HCT116 (cell line): Measurements from ENCODE around the gene ERRFI1. TPM values are rescaled to one million over a fixed set of nuclear protein-coding genes. Genes with fewer than 3 reads are reported as not detected.

Experiments
- ATAC-seq: fragments of 200-7000 bp; cut with Tn5 transposase; 2 replicates; pipeline ENCODE4 v1.9.1; 2020; ENCODE audit warnings: mild to moderate bottlenecking, moderate library complexity
- BruUV-seq: library from RNA; stranded (reverse); fragments of 400-500 nt; replicated peaks from 2 replicates; lab custom pipeline; 2021; lab: Mats Ljungman, UMichigan
- CTCF ChIA-PET: fragments of 300-600 bp; sonication (Branson Sonifier 250); formaldehyde crosslinking; loops from one replicate; lab custom pipeline; 2021; ENCODE audit warnings: antibody characterized with exemption; lab: Charles Lee
- POLR2A ChIA-PET: fragments of 300-600, 350-600 bp; sonication (Branson Sonifier 250); formaldehyde crosslinking; loops from one replicate; lab custom pipeline; 2021; ENCODE audit warnings: antibody characterized with exemption; lab: Charles Lee
- RAD21 ChIA-PET, 2 experiments: fragments of 300-600 bp; sonication (Branson Sonifier 250); formaldehyde crosslinking; loops; one replicate each; lab custom pipeline; 2023; ENCODE audit warnings: low total read pairs in 2 of 2; ENCODE audit not compliant: uncharacterized antibody in 2 of 2, unreplicated experiment in 2 of 2, low non-redundant PET in 1 of 2; lab: Charles Lee
- DNase-seq: peaks from one replicate; pipeline ENCODE4 v3.0.0-alpha.2; 2010; ENCODE audit warnings: low read depth, low spot score
- H2AFZ ChIP-seq: fragments of 200-600 bp; shearing (Covaris generic), sonication (generic); 2 replicates; pipeline ENCODE4 v1.6.1; 2017; ENCODE audit warnings: low read depth, mixed run types, mixed read lengths, antibody characterized with exemption, low read length; ENCODE audit not compliant: poor library complexity, severe bottlenecking
- H3K27ac ChIP-seq: 2 replicates; pipeline ENCODE4 v1.5.1; 2012; ENCODE audit warnings: low read depth, low read length
- H3K27me3 ChIP-seq: fragments of 200-600 bp; sonication (generic); 2 replicates; pipeline ENCODE4 v1.6.1; 2016; ENCODE audit warnings: mixed run types, low read length, mixed read lengths; ENCODE audit not compliant: insufficient read depth
- H3K36me3 ChIP-seq, 2 experiments: fragments of 200-500 bp in 1 of 2; fragments of 200-600 bp in 1 of 2; sonication (Bioruptor generic) in 1 of 2; sonication (generic) in 1 of 2; 2 replicates each; pipeline versions ENCODE4 v1.5.1 to v1.6.1; 2014 to 2016; ENCODE audit warnings: low read length in 2 of 2, inconsistent platforms in 1 of 2, mixed read lengths in 1 of 2, mixed run types in 1 of 2; ENCODE audit not compliant: insufficient read depth in 2 of 2, control insufficient read depth in 1 of 2
- H3K4me1 ChIP-seq, 2 experiments: fragments of 200-600 bp in 1 of 2; sonication (generic) in 1 of 2; 2 replicates each; pipeline versions ENCODE4 v1.5.1 to v1.6.1; 2012 to 2017; ENCODE audit warnings: low read length in 2 of 2, inconsistent platforms in 1 of 2, mild to moderate bottlenecking in 1 of 2, mixed read lengths in 1 of 2, mixed run types in 1 of 2, moderate library complexity in 1 of 2; ENCODE audit not compliant: insufficient read depth in 2 of 2, control insufficient read depth in 1 of 2
- H3K4me2 ChIP-seq: fragments of 200-600 bp; sonication (generic); 2 replicates; pipeline ENCODE4 v1.6.1; 2017; ENCODE audit warnings: mixed run types, low read length, mixed read lengths
- H3K4me3 ChIP-seq, 2 experiments: fragments of 200-600 bp in 1 of 2; sonication (generic) in 1 of 2; replicated peaks in 1 of 2; 2 replicates each; pipeline ENCODE4 v1.5.1; 2011 to 2016; ENCODE audit warnings: low read length in 2 of 2, control low read depth in 1 of 2, low read depth in 1 of 2, mild to moderate bottlenecking in 1 of 2, mixed read lengths in 1 of 2, mixed run types in 1 of 2
- H3K79me2 ChIP-seq: fragments of 200-600 bp; sonication (generic); 2 replicates; pipeline ENCODE4 v1.6.1; 2017; ENCODE audit warnings: mild to moderate bottlenecking, mixed run types, low read length, moderate library complexity, mixed read lengths; ENCODE audit not compliant: insufficient read depth
- H3K9ac ChIP-seq: fragments of 200-600 bp; sonication (generic); 2 replicates; pipeline ENCODE4 v1.6.1; 2016; ENCODE audit warnings: low read length, mixed read lengths
- H3K9me2 ChIP-seq: fragments of 200-600 bp; sonication (generic), shearing (Covaris generic); 2 replicates; pipeline ENCODE4 v1.6.1; 2017; ENCODE audit warnings: mixed run types, mild to moderate bottlenecking, moderate library complexity; ENCODE audit not compliant: insufficient read depth
- H3K9me3 ChIP-seq, 2 experiments: fragments of 200-500 bp in 1 of 2; fragments of 200-600 bp in 1 of 2; sonication (Bioruptor generic) in 1 of 2; sonication (generic) in 1 of 2; 2 replicates each; pipeline ENCODE4 v1.6.1; 2014 to 2017; ENCODE audit warnings: low read length in 2 of 2, mixed read lengths in 2 of 2, inconsistent platforms in 1 of 2, low read depth in 1 of 2, mild to moderate bottlenecking in 1 of 2, mixed run types in 1 of 2, moderate library complexity in 1 of 2; ENCODE audit not compliant: control insufficient read depth in 1 of 2, insufficient read depth in 1 of 2
- H4K20me1 ChIP-seq: fragments of 200-600 bp; sonication (generic), shearing (Covaris generic); 2 replicates; pipeline ENCODE4 v1.6.1; 2017; ENCODE audit warnings: mixed run types, mild to moderate bottlenecking, moderate library complexity; ENCODE audit not compliant: insufficient read depth
- CBX3 ChIP-seq: IDR thresholded peaks from 2 replicates; pipeline ENCODE4 v1.6.1; 2012; ENCODE audit warnings: low read depth
- SIN3A ChIP-seq: IDR thresholded peaks from 2 replicates; pipeline ENCODE4 v1.6.1; 2012; ENCODE audit warnings: low read depth
- SP1 ChIP-seq: IDR thresholded peaks from 2 replicates; pipeline ENCODE4 v1.6.1; 2012; ENCODE audit warnings: low read depth
- YY1 ChIP-seq: IDR thresholded peaks from 2 replicates; pipeline ENCODE4 v1.6.1; 2011; ENCODE audit warnings: low read length, low read depth, moderate library complexity, mild to moderate bottlenecking; ENCODE audit not compliant: insufficient replicate concordance; ENCODE audit errors: extremely low read depth
- ZNF274 ChIP-seq: fragments of 200-500 bp; sonication (Bioruptor generic); IDR thresholded peaks from 2 replicates; pipeline ENCODE4 v1.6.1; 2014; ENCODE audit warnings: mild to moderate bottlenecking, low read depth, low read length, inconsistent platforms
- intact Hi-C: fragments of 100-400 bp; cut with micrococcal nuclease; formaldehyde crosslinking; loops from 2 replicates; pipeline ENCODE4 v1.10.0; 2022
- total RNA-seq: library from RNA; stranded (reverse); gene quantifications from one replicate; pipeline ENCODE4 v1.2.1, GENCODE V29; 2021; ENCODE audit not compliant: unreplicated experiment
- TF ChIP-seq, protein P1 (sequence below): IDR thresholded peaks from 2 replicates; pipeline ENCODE4 v1.6.1; 2012; ENCODE audit warnings: low read depth
- TF ChIP-seq, protein P2 (sequence below), 3 experiments: fragments of 200-600 bp in 1 of 3; sonication (generic) in 1 of 3; IDR thresholded peaks in 2 of 3; conservative IDR thresholded peaks in 1 of 3; 2 replicates each; pipeline ENCODE4 v1.5.1; 2012 to 2017; ENCODE audit warnings: low read depth in 2 of 3, low read length in 2 of 3, antibody characterized with exemption in 1 of 3, borderline replicate concordance in 1 of 3, control low read depth in 1 of 3, mild to moderate bottlenecking in 1 of 3, mixed read lengths in 1 of 3, mixed run types in 1 of 3, moderate library complexity in 1 of 3; ENCODE audit not compliant: insufficient read depth in 1 of 3

ERRFI1 gene
- total RNA-seq, 1 experiment from 2014 or later: 777 TPM

- H4K20me1 ChIP-seq: no peaks in the 10 kb centered on the region
- H3K9ac ChIP-seq: peak overlapping the region; percentile 66
- no peaks in the 10 kb centered on the region for H3K9me2 ChIP-seq
- no peaks in the 10 kb centered on the region for H3K79me2 ChIP-seq
- peak overlapping the region; percentile 32 for H2AFZ ChIP-seq
- no peak for DNase-seq
- ATAC-seq: no peak
- no TSS peak for BruUV-seq
- ChIA-PET RAD21 (interaction anchor here (0.7 to 1.1 kb wide), 2 partner anchors 16 to 36 kb away, joined by 3 to 4 read pairs; no protein-coding TSS in a partner anchor), CTCF (interaction anchor here (1.0 to 1.3 kb wide), 2 partner anchors 17 to 241 kb away, joined by 3 to 5 read pairs; no protein-coding TSS in a partner anchor), POLR2A (interaction anchor here (0.7 to 7.2 kb wide), 16 partner anchors 11 to 132 kb away, joined by 3 to 80 read pairs (median 5); partner anchors contain the start of gene ERRFI1)
- no peaks in the 10 kb centered on the region for H3K36me3 ChIP-seq
- peak overlapping the region; percentile 37 for H3K4me2 ChIP-seq
- H3K27me3 ChIP-seq: no peaks in the 10 kb centered on the region
- H3K4me3 ChIP-seq: no peak overlapping the region
- intact Hi-C loops: no loop called here
- H3K9me3 ChIP-seq: no peaks in the 10 kb centered on the region
- peak overlapping the region; percentile 92 for H3K27ac ChIP-seq
- H3K4me1 ChIP-seq: peaks cover 90 to 95% of the 10 kb centered on the region in 2 experiments
- TF ChIP-seq YY1 (no peak), ZNF274 (no peak), SIN3A (no peak), CBX3 (no peak), SP1 (no peak)
- TF ChIP-seq, protein P1, sequence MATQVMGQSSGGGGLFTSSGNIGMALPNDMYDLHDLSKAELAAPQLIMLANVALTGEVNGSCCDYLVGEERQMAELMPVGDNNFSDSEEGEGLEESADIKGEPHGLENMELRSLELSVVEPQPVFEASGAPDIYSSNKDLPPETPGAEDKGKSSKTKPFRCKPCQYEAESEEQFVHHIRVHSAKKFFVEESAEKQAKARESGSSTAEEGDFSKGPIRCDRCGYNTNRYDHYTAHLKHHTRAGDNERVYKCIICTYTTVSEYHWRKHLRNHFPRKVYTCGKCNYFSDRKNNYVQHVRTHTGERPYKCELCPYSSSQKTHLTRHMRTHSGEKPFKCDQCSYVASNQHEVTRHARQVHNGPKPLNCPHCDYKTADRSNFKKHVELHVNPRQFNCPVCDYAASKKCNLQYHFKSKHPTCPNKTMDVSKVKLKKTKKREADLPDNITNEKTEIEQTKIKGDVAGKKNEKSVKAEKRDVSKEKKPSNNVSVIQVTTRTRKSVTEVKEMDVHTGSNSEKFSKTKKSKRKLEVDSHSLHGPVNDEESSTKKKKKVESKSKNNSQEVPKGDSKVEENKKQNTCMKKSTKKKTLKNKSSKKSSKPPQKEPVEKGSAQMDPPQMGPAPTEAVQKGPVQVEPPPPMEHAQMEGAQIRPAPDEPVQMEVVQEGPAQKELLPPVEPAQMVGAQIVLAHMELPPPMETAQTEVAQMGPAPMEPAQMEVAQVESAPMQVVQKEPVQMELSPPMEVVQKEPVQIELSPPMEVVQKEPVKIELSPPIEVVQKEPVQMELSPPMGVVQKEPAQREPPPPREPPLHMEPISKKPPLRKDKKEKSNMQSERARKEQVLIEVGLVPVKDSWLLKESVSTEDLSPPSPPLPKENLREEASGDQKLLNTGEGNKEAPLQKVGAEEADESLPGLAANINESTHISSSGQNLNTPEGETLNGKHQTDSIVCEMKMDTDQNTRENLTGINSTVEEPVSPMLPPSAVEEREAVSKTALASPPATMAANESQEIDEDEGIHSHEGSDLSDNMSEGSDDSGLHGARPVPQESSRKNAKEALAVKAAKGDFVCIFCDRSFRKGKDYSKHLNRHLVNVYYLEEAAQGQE: no peak
- TF ChIP-seq, protein P2, sequence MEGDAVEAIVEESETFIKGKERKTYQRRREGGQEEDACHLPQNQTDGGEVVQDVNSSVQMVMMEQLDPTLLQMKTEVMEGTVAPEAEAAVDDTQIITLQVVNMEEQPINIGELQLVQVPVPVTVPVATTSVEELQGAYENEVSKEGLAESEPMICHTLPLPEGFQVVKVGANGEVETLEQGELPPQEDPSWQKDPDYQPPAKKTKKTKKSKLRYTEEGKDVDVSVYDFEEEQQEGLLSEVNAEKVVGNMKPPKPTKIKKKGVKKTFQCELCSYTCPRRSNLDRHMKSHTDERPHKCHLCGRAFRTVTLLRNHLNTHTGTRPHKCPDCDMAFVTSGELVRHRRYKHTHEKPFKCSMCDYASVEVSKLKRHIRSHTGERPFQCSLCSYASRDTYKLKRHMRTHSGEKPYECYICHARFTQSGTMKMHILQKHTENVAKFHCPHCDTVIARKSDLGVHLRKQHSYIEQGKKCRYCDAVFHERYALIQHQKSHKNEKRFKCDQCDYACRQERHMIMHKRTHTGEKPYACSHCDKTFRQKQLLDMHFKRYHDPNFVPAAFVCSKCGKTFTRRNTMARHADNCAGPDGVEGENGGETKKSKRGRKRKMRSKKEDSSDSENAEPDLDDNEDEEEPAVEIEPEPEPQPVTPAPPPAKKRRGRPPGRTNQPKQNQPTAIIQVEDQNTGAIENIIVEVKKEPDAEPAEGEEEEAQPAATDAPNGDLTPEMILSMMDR (IDR thresholded peaks at IDR 0.05 in 2 of 3, conservative IDR thresholded peaks at IDR 0.05 in 1 of 3; ENCODE audit: borderline replicate concordance in 1 of 3, insufficient read depth in 1 of 3, low read depth in 2 of 3, low read length in 2 of 3): no peak
Observed at GRCh38 chr1:8073112-8073855, 47.2 kb upstream of the ERRFI1 start.
